ENCODE data around the gene ARHGAP21.
"Not testable (repeated sequence)": the region's sequence is repeated elsewhere in the genome, so short reads cannot be mapped to it uniquely, and the experiment has no call there.

The ARHGAP21 gene

GRCh38 chr10:24723788-24724380 lies at the start of gene ARHGAP21:
Gene ARHGAP21 (minus strand): TSS chr10:24723887. CDS start chr10:24721899, 1,988 bp downstream.
- in situ Hi-C loops (cut with MboI; ENCODE audit: low pct_unique_long_range_greater_than_20kb, low sequenced_read_pairs, unreplicated experiment) = no loop called here
- no peak for TF ChIP-seq CTCF (IDR thresholded peaks at IDR 0.05; ENCODE audit: extremely low read depth, insufficient read depth, missing control alignments)
- peak; percentile 75 for DNase-seq (ENCODE audit: low spot score)

GRCh38 chr10:24771943-24772694 lies 48.4 kb upstream of the ARHGAP21 start:
- in situ Hi-C loops (cut with MboI; ENCODE audit: low pct_unique_long_range_greater_than_20kb, low sequenced_read_pairs, unreplicated experiment) = no loop called here
- DNase-seq (ENCODE audit: low spot score) = no peak
- TF ChIP-seq CTCF (IDR thresholded peaks at IDR 0.05; ENCODE audit: extremely low read depth, insufficient read depth, missing control alignments) = no peak

GRCh38 chr10:24764991-24765390 lies 41.3 kb upstream of the ARHGAP21 start:
- in situ Hi-C loops (cut with MboI; ENCODE audit: low pct_unique_long_range_greater_than_20kb, low sequenced_read_pairs, unreplicated experiment) = not testable (repeated sequence)

GRCh38 chr10:24762966-24763623 lies 39.4 kb upstream of the ARHGAP21 start:
- no peak for DNase-seq (ENCODE audit: low spot score)
- no peak for TF ChIP-seq CTCF (IDR thresholded peaks at IDR 0.05; ENCODE audit: extremely low read depth, insufficient read depth, missing control alignments)
- in situ Hi-C loops (cut with MboI; ENCODE audit: low pct_unique_long_range_greater_than_20kb, low sequenced_read_pairs, unreplicated experiment) = no loop called here

More at GRCh38 chr10:24764991-24765390, 41.3 kb upstream of the ARHGAP21 start:
- DNase-seq (ENCODE audit: low spot score) = not testable (repeated sequence)

- no peak for DNase-seq (ENCODE audit: low spot score)
- no peak for TF ChIP-seq CTCF (IDR thresholded peaks at IDR 0.05; ENCODE audit: extremely low read depth, insufficient read depth, missing control alignments)
- in situ Hi-C loops (cut with MboI; ENCODE audit: low pct_unique_long_range_greater_than_20kb, low sequenced_read_pairs, unreplicated experiment) = no loop called here
These were observed 38.7 kb upstream of the ARHGAP21 start for GRCh38 chr10:24762161-24762924.

GRCh38 chr10:24759672-24760071 lies 36.0 kb upstream of the ARHGAP21 start:
- TF ChIP-seq CTCF (IDR thresholded peaks at IDR 0.05; ENCODE audit: extremely low read depth, insufficient read depth, missing control alignments) = no peak
- no peak for DNase-seq (ENCODE audit: low spot score)
- in situ Hi-C loops (cut with MboI; ENCODE audit: low pct_unique_long_range_greater_than_20kb, low sequenced_read_pairs, unreplicated experiment) = no loop called here

GRCh38 chr10:24758254-24758653 lies 34.6 kb upstream of the ARHGAP21 start:
- in situ Hi-C loops (cut with MboI; ENCODE audit: low pct_unique_long_range_greater_than_20kb, low sequenced_read_pairs, unreplicated experiment) = not testable (repeated sequence)

More at GRCh38 chr10:24758254-24758653, 34.6 kb upstream of the ARHGAP21 start:
- not testable (repeated sequence) for DNase-seq (ENCODE audit: low spot score)

Data from GM13977 (cell line).